ENCODE data around the gene FAM216B.

The FAM216B gene

DNA sequence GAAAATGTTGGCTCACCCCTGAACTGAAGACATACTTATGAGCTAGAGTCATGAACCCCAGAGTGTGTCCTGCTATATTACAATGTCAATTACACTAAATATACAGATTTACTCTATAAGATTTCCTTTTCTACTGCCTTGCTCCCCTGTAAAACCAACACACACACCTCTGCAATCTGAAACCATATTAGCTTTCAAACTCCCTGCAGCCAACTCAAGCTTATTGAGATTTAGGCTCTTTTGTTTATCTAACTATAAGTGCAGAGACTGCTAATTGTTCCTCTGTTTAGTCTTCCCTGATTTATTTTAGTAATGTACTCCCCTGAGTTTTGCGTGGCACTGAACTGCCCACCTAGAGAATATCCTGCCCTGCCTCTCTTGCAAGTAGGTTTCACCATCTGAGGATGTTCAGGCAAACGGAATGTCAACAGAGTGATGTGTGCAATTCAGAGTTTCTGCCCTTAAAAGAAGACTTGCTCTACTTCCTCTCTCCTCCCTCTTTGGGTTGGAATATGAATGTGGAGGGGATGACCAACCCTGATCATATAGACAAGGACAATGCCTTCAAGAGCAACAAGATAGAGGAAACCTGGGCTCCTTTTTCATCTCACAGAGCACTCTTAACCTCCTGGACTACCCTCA is 22.3 kb downstream of the FAM216B start:
- no peak overlapping the region for H2BK5ac ChIP-seq (ENCODE audit: low read length)
- H3K4me1 ChIP-seq (ENCODE audit: control insufficient read depth in 2 of 2, insufficient read depth in 1 of 2, low read depth in 1 of 2, low read length in 2 of 2): peaks cover 0 to 1% of the 10 kb centered on the region in 2 donors
- H2AK5ac ChIP-seq (ENCODE audit: low read depth, low read length): no peak overlapping the region
- H2BK120ac ChIP-seq (ENCODE audit: low read depth, low read length): no peak overlapping the region
- no peak overlapping the region for H2AFZ ChIP-seq (ENCODE audit: low read length)
- no peak overlapping the region for H2BK12ac ChIP-seq (ENCODE audit: low read length)
- no peak overlapping the region for H3K4me3 ChIP-seq (ENCODE audit: low read length in 2 of 2)
- no peak overlapping the region for H2BK15ac ChIP-seq (ENCODE audit: low read length)
- no peaks in the 10 kb centered on the region for H3K79me1 ChIP-seq (ENCODE audit: low read depth, low read length)
- whole genome bisulfite sequencing, 2 donors (ENCODE audit: extremely low coverage in 2 of 2, insufficient read length in 2 of 2, insufficient replicate concordance in 1 of 2): no CpG with 5 or more reads among the region's 2 CpGs
- H3K9me3 ChIP-seq (replicated peaks in 1 of 2; ENCODE audit: control insufficient read depth in 2 of 2, insufficient read depth in 1 of 2, low read depth in 1 of 2, low read length in 2 of 2): no peaks in the 10 kb centered on the region
- H4K8ac ChIP-seq (ENCODE audit: low read depth, low read length): no peak overlapping the region
- H3K4ac ChIP-seq (ENCODE audit: low read length): no peak overlapping the region
- H3K27me3 ChIP-seq (ENCODE audit: control insufficient read depth in 3 of 3, insufficient read depth in 3 of 3, low read depth in 1 of 3, low read length in 3 of 3): no peaks in the 10 kb centered on the region
- H3K4me2 ChIP-seq (ENCODE audit: insufficient read depth, low read length, poor library complexity, severe bottlenecking): no peak overlapping the region
- no peak for DNase-seq (ENCODE audit: low spot score)
- H4K91ac ChIP-seq (ENCODE audit: low read depth, low read length, poor library complexity): no peak overlapping the region
- H3K36me3 ChIP-seq (replicated peaks in 1 of 2; ENCODE audit: control insufficient read depth in 2 of 2, insufficient read depth in 2 of 2, low read length in 2 of 2): no peaks in the 10 kb centered on the region
- H3K18ac ChIP-seq (ENCODE audit: low read length): no peak overlapping the region
- no peak overlapping the region for H3K23ac ChIP-seq (ENCODE audit: low read depth, low read length, poor library complexity)
- no peak overlapping the region for H3K9ac ChIP-seq (ENCODE audit: low read depth, low read length, poor library complexity)
- H3K14ac ChIP-seq (ENCODE audit: low read length): no peak overlapping the region
- H3K27ac ChIP-seq (replicated peaks; ENCODE audit: low read length): no peak overlapping the region

GRCh38 chr13:42804244-42804874 is 23.0 kb downstream of the FAM216B start:
- Histone ChIP-seq H3K14ac (ENCODE audit: low read length) (no peak overlapping the region), H2AK5ac (ENCODE audit: low read depth, low read length) (no peak overlapping the region), H3K4me2 (ENCODE audit: insufficient read depth, low read length, poor library complexity, severe bottlenecking) (no peak overlapping the region), H3K79me1 (ENCODE audit: low read depth, low read length) (no peaks in the 10 kb centered on the region), H4K91ac (ENCODE audit: low read depth, low read length, poor library complexity) (no peak overlapping the region), H3K27ac (replicated peaks; ENCODE audit: low read length) (no peak overlapping the region), H3K4me1 (ENCODE audit: control insufficient read depth in 2 of 2, insufficient read depth in 1 of 2, low read depth in 1 of 2, low read length in 2 of 2) (peaks cover 0 to 1% of the 10 kb centered on the region in 2 donors), H2BK120ac (ENCODE audit: low read depth, low read length) (no peak overlapping the region), H3K9ac (ENCODE audit: low read depth, low read length, poor library complexity) (no peak overlapping the region), H3K4me3 (ENCODE audit: low read length in 2 of 2) (no peak overlapping the region), H3K23ac (ENCODE audit: low read depth, low read length, poor library complexity) (no peak overlapping the region), H2BK5ac (ENCODE audit: low read length) (no peak overlapping the region), H3K36me3 (replicated peaks in 1 of 2; ENCODE audit: control insufficient read depth in 2 of 2, insufficient read depth in 2 of 2, low read length in 2 of 2) (peaks cover 0 to 2% of the 10 kb centered on the region in 2 donors), H3K27me3 (ENCODE audit: control insufficient read depth in 3 of 3, insufficient read depth in 3 of 3, low read depth in 1 of 3, low read length in 3 of 3) (no peaks in the 10 kb centered on the region), H2AFZ (ENCODE audit: low read length) (no peak overlapping the region), H2BK15ac (ENCODE audit: low read length) (no peak overlapping the region), H3K9me3 (replicated peaks in 1 of 2; ENCODE audit: control insufficient read depth in 2 of 2, insufficient read depth in 1 of 2, low read depth in 1 of 2, low read length in 2 of 2) (no peaks in the 10 kb centered on the region), H4K8ac (ENCODE audit: low read depth, low read length) (no peak overlapping the region), H2BK12ac (ENCODE audit: low read length) (no peak overlapping the region), H3K18ac (ENCODE audit: low read length) (no peak overlapping the region), H3K4ac (ENCODE audit: low read length) (no peak overlapping the region)
- 100% methylated on average over 2 of the region's 4 CpGs; no CpG with 5 or more reads in 1 of the 2 donors for WGBS, 2 donors (ENCODE audit: extremely low coverage in 2 of 2, insufficient read length in 2 of 2, insufficient replicate concordance in 1 of 2)
- DNase-seq (ENCODE audit: low spot score): no peak

GRCh38 chr13:42807241-42807640 is 25.9 kb downstream of the FAM216B start:
- H2AFZ ChIP-seq (ENCODE audit: low read length): no peak overlapping the region
- H3K23ac ChIP-seq (ENCODE audit: low read depth, low read length, poor library complexity): no peak overlapping the region
- H3K79me1 ChIP-seq (ENCODE audit: low read depth, low read length): no peaks in the 10 kb centered on the region
- H3K36me3 ChIP-seq (replicated peaks in 1 of 2; ENCODE audit: control insufficient read depth in 2 of 2, insufficient read depth in 2 of 2, low read length in 2 of 2): peaks cover 0 to 2% of the 10 kb centered on the region in 2 donors
- no peak overlapping the region for H2AK5ac ChIP-seq (ENCODE audit: low read depth, low read length)
- no peak overlapping the region for H3K14ac ChIP-seq (ENCODE audit: low read length)
- H3K4me3 ChIP-seq (ENCODE audit: low read length in 2 of 2): no peak overlapping the region
- H3K27ac ChIP-seq (replicated peaks; ENCODE audit: low read length): no peak overlapping the region
- H3K27me3 ChIP-seq (ENCODE audit: control insufficient read depth in 3 of 3, insufficient read depth in 3 of 3, low read depth in 1 of 3, low read length in 3 of 3): no peaks in the 10 kb centered on the region
- H2BK120ac ChIP-seq (ENCODE audit: low read depth, low read length): no peak overlapping the region
- H2BK12ac ChIP-seq (ENCODE audit: low read length): no peak overlapping the region
- DNase-seq (ENCODE audit: low spot score): no peak
- peaks cover 0 to 1% of the 10 kb centered on the region in 2 donors for H3K4me1 ChIP-seq (ENCODE audit: control insufficient read depth in 2 of 2, insufficient read depth in 1 of 2, low read depth in 1 of 2, low read length in 2 of 2)
- H2BK5ac ChIP-seq (ENCODE audit: low read length): no peak overlapping the region
- no peak overlapping the region for H3K4me2 ChIP-seq (ENCODE audit: insufficient read depth, low read length, poor library complexity, severe bottlenecking)
- H3K9me3 ChIP-seq (replicated peaks in 1 of 2; ENCODE audit: control insufficient read depth in 2 of 2, insufficient read depth in 1 of 2, low read depth in 1 of 2, low read length in 2 of 2): no peaks in the 10 kb centered on the region
- H3K4ac ChIP-seq (ENCODE audit: low read length): no peak overlapping the region
- no peak overlapping the region for H4K91ac ChIP-seq (ENCODE audit: low read depth, low read length, poor library complexity)
- H4K8ac ChIP-seq (ENCODE audit: low read depth, low read length): no peak overlapping the region
- no CpG with 5 or more reads among the region's 2 CpGs for WGBS, 2 donors (ENCODE audit: extremely low coverage in 2 of 2, insufficient read length in 2 of 2, insufficient replicate concordance in 1 of 2)
- H3K9ac ChIP-seq (ENCODE audit: low read depth, low read length, poor library complexity): no peak overlapping the region
- H3K18ac ChIP-seq (ENCODE audit: low read length): no peak overlapping the region
- H2BK15ac ChIP-seq (ENCODE audit: low read length): no peak overlapping the region

DNA sequence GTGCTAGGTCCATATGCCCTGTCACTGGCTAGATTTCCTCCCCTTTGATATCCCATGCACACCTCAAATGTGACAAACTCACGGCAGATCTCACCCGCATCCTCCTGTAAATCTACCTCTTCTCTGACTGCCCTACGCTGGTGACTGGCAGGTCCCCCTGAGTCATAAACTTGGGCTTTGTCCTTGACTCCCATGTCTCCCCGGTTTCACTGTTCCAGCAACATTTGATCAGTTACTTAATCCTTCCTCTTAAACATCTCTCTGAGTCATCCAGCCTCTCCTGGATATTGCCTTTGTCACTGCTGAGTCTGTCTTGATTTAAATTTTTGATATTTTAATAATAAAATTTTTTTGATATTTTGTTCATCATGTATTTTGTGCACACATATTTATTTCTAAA is 26.5 kb downstream of the FAM216B start:
- Histone ChIP-seq H3K4me2 (ENCODE audit: insufficient read depth, low read length, poor library complexity, severe bottlenecking) (no peak overlapping the region), H3K4me3 (ENCODE audit: low read length in 2 of 2) (no peak overlapping the region), H3K14ac (ENCODE audit: low read length) (no peak overlapping the region), H3K27ac (replicated peaks; ENCODE audit: low read length) (no peak overlapping the region), H3K23ac (ENCODE audit: low read depth, low read length, poor library complexity) (no peak overlapping the region), H3K9ac (ENCODE audit: low read depth, low read length, poor library complexity) (no peak overlapping the region), H2BK15ac (ENCODE audit: low read length) (no peak overlapping the region), H4K91ac (ENCODE audit: low read depth, low read length, poor library complexity) (no peak overlapping the region), H3K4ac (ENCODE audit: low read length) (no peak overlapping the region), H2BK120ac (ENCODE audit: low read depth, low read length) (no peak overlapping the region), H3K9me3 (replicated peaks in 1 of 2; ENCODE audit: control insufficient read depth in 2 of 2, insufficient read depth in 1 of 2, low read depth in 1 of 2, low read length in 2 of 2) (no peaks in the 10 kb centered on the region), H2AK5ac (ENCODE audit: low read depth, low read length) (no peak overlapping the region), H3K4me1 (ENCODE audit: control insufficient read depth in 2 of 2, insufficient read depth in 1 of 2, low read depth in 1 of 2, low read length in 2 of 2) (peaks cover 0 to 1% of the 10 kb centered on the region in 2 donors), H3K36me3 (replicated peaks in 1 of 2; ENCODE audit: control insufficient read depth in 2 of 2, insufficient read depth in 2 of 2, low read length in 2 of 2) (peaks cover 0 to 2% of the 10 kb centered on the region in 2 donors), H4K8ac (ENCODE audit: low read depth, low read length) (no peak overlapping the region), H3K18ac (ENCODE audit: low read length) (no peak overlapping the region), H3K79me1 (ENCODE audit: low read depth, low read length) (no peaks in the 10 kb centered on the region), H2BK12ac (ENCODE audit: low read length) (no peak overlapping the region), H2BK5ac (ENCODE audit: low read length) (no peak overlapping the region), H3K27me3 (ENCODE audit: control insufficient read depth in 3 of 3, insufficient read depth in 3 of 3, low read depth in 1 of 3, low read length in 3 of 3) (no peaks in the 10 kb centered on the region), H2AFZ (ENCODE audit: low read length) (no peak overlapping the region)
- WGBS, 2 donors (ENCODE audit: extremely low coverage in 2 of 2, insufficient read length in 2 of 2, insufficient replicate concordance in 1 of 2): no CpG with 5 or more reads among the region's 4 CpGs
- no peak for DNase-seq (ENCODE audit: low spot score)

Measured in neuronal stem cell (in vitro differentiated cells).